Heart right ventricle (tissue), 16 donors: Measurements from ENCODE around the gene TSR2. TPM values are rescaled to one million over a fixed set of nuclear protein-coding genes. Genes with fewer than 3 reads are reported as not detected.

Experiments used
- ATAC-seq, 8 donors: fragments of 200-7000 bp; cut with Tn5 transposase; one replicate each; pipeline ENCODE4 v1.9.1; 2020; ENCODE audit warnings: mild to moderate bottlenecking in 8 of 8, moderate library complexity in 8 of 8, moderate number of reproducible peaks in 1 of 8
- DNase-seq, 2 donors: peaks; one replicate each; pipeline ENCODE4 v3.0.0-alpha.2; 2020
- H3K27ac ChIP-seq, 10 donors: fragments of 200-600 bp; sonication (generic) in 2 of 10; one replicate each; pipeline versions ENCODE4 v1.5.0 to v1.8.0; 2020 to 2022; ENCODE audit warnings: mild to moderate bottlenecking in 3 of 10
- H3K27me3 ChIP-seq, 7 donors: fragments of 200-600 bp; one replicate each; pipeline ENCODE4 v1.8.0; 2021 to 2022; ENCODE audit warnings: mild to moderate bottlenecking in 2 of 7
- H3K36me3 ChIP-seq, 9 donors: fragments of 200-600 bp; sonication (generic) in 1 of 9; one replicate each; pipeline versions ENCODE4 v1.5.0 to v1.8.0; 2020 to 2022; ENCODE audit warnings: mild to moderate bottlenecking in 2 of 9
- H3K4me1 ChIP-seq, 9 donors: fragments of 200-600 bp; sonication (generic) in 1 of 9; one replicate each; pipeline versions ENCODE4 v1.5.0 to v1.8.0; 2020 to 2022; ENCODE audit warnings: mild to moderate bottlenecking in 4 of 9
- H3K4me3 ChIP-seq, 10 donors: fragments of 200-600 bp; sonication (generic) in 2 of 10; one replicate each; pipeline versions ENCODE4 v1.5.0 to v1.8.0; 2020 to 2022; ENCODE audit warnings: mild to moderate bottlenecking in 7 of 10, moderate library complexity in 2 of 10
- H3K9me3 ChIP-seq, 11 donors: fragments of 200-600 bp in 10 of 11; sonication (generic) in 2 of 11; one replicate each; pipeline versions ENCODE4 v1.5.0 to v1.8.0; 2013 to 2022; ENCODE audit warnings: mild to moderate bottlenecking in 2 of 11, control low read depth in 1 of 11, moderate library complexity in 1 of 11
- CTCF ChIP-seq, 9 donors: fragments of 200-600 bp; sonication (generic) in 2 of 9; IDR thresholded peaks; one replicate each; pipeline versions ENCODE4 v1.5.0 to v1.8.0; 2021 to 2022; ENCODE audit warnings: antibody characterized with exemption in 9 of 9, mild to moderate bottlenecking in 5 of 9, moderate library complexity in 1 of 9
- WGBS, 2 donors: extraction: QIAGEN DNeasy Blood & Tissue Kit; methylation state at CpG; one replicate each; pipeline ENCODE4 v1.1.7; 2013; ENCODE audit warnings: inconsistent platforms in 1 of 2; 5-methylcytosine and 5-hydroxymethylcytosine counted together
- intact Hi-C, 10 donors: fragments of 100-400 bp; cut with DNase I; formaldehyde crosslinking; loops; one replicate each; pipeline versions ENCODE4 v1.11.1 to v1.14.2; 2022
- polyA plus RNA-seq, 2 donors: library from polyadenylated mRNA; stranded (reverse); fragments of 200-250 nt; gene quantifications; one replicate each; pipeline ENCODE4 v1.2.3, GENCODE V29; 2013
- total RNA-seq, 10 donors: library from RNA; stranded (reverse); fragmentation: NEBNext Ultra II Directional in 3 of 10; extraction: Animal tissue kit (Norgen Biotek cat#: 25700) in 3 of 10; gene quantifications; one replicate each; pipeline versions ENCODE4 v1.2.1 to v1.2.4, GENCODE V29; 2021 to 2023
- donor health status: Arrhythmogenic right ventricular cardiomyopathy.
- donor health status: ischemic (EF 13 %, LVEDD 7.1; RV severe dilation, severe dysfunction).
- donor health status: healthy with polysubstance abuse.
- donor health status: DM: no; HTN: yes; CAD: no.
- donor health status: DM: no; HTN: no; CAD: no.
- donor health status: ischemic (EF 25% LVEDD 6.9; RV normal size, moderate dysfunction).
- donor health status: ischemic (EF 25% LVEDD 5.7; RV mildly dilated, moderate dysfunction).
- donor health status: healthy.
- donor health status: DM: yes; HTN: yes; CAD: no.
- donor health status: Ischemic cardiomyopathy.
- donor health status: ischemic (EF 35%, LVEDD 5.7; RV mildly dilated, moderate dysfunction).
- donor health status: nonischemic (EF 11% LVEDD 7.7; RV severe dilation, severe dysfunction).
- donor health status: DM: yes; HTN: yes; CAD: no.
- donor health status: PGD.
- donor health status: ischemic (EF 29% LVEDD 5.4; RV normal size, mild dysfunction).
- donor health status: nonischemic (EF 23%, LVEDD 6.1; RV moderate dilation, normal function).

The TSR2 gene
- total and polyA plus RNA-seq, 12 donors: 34.3 to 48.6 (median 40.2) TPM

DNA sequence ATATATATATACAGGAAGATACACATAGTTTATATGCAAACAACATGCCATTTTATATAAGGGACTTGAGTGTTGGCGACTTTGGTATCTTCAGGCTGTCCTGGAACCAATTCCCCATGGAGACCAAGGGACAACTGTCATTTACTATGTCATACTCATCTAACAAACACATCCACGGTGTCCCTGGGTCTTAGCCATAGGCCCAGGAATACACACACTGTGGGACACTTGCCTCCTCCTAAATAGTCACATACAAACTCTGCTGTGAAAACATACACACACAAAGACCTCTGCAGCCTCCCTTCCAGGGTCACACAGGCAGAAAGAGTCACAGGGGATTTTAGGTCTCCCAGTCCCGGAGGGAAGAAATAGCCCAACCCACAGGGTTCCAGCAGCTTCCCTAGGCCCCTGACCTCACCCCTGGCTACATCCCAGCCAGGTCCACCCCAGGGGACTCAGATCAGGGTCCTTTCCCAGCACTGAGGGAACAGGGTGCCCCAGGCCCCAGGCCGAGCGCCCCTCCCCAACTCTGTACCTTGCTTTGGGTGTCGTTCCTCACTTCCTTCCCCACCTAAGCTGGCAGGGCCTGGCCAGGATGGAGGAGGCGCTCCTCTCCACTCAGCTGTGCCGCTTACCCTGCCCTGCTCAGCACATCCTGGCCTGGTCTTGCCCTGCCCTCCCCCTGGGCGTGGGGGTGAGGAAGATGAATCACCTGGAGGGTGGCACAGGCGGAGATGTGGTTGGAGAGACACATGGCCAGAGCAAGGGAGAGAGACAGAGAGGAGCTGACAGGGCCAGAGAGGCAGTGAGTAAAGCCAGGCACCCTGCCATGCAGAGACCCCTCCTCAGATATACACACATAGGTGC, 34.0 kb downstream of the TSR2 start:
- ATAC-seq: peak in 3 of 8 donors; percentile 34 to 83 (median 53)
- Histone ChIP-seq H3K27ac (no peak overlapping the region), H3K9me3 (no peaks in the 10 kb centered on the region), H3K4me1 (peaks cover 0 to 6% (median 0%) of the 10 kb centered on the region in 9 donors), H3K4me3 (no peak overlapping the region), H3K27me3 (peaks cover 0 to 6% (median 0%) of the 10 kb centered on the region in 7 donors), H3K36me3 (peaks cover 0 to 11% (median 0%) of the 10 kb centered on the region in 9 donors)
- WGBS, 2 donors: 80 to 85% methylated on average over 10 of the region's 10 CpGs
- intact Hi-C loops: no loop called here
- DNase-seq: no peak
- TF ChIP-seq CTCF (IDR thresholded peaks at IDR 0.05): no peak

DNA sequence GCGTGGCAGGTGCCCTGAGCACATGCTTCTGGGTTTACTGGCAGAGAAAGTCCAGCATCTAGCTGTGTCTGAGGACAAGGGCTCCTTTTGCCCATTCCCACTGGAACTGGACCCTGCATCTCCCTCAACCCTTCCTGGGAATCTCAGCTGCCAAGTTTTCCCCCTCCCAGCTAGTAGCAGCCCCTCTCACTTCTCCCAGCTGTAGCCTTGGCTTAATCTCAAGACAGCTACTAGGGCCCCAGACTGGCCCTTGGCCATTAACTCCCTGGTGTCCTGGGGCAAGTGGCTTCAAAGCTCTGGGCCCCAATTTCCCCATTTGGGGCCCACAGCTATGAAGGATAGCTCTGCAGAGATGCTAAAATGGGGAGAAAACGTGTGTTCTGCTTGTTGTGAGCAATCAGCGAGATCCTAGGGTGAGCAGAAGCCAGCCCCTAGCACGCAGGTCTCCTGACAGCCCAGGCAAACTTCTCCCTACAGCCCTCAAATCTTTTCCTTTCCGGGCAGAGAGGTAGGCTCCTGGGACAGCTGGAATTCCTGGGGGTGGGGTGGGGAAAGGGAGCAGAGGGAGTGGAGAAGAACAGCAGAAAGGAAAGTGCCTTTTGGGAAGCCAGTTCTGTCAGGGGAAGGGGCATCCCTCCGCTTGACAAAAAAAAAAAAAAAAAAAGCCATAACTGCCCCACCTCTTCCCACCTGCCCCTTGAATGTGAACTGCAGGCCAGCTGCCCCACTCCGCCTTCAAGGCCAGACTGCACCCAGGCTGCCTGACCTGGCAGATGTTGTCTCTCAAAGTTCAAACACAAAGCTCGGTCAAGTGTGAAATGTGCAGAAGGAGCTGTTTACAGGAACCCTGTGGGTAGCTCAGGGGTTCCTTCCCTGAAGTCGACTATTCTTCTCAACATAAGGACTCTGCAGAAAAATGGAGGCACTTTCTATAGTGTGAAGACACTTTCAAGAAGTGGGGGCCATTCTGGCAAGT, 39.2 kb downstream of the TSR2 start:
- Histone ChIP-seq H3K27ac (no peak overlapping the region), H3K36me3 (no peaks in the 10 kb centered on the region), H3K4me1 (peaks cover 0 to 36% (median 12%) of the 10 kb centered on the region in 9 donors), H3K27me3 (peaks cover 0 to 5% (median 0%) of the 10 kb centered on the region in 7 donors), H3K9me3 (no peaks in the 10 kb centered on the region), H3K4me3 (no peak overlapping the region)
- no peak for DNase-seq
- intact Hi-C loops: loop anchor here in 1 of 10 donors (5.0 kb wide), 1 partner anchor 53 kb away; the partner anchor contains the start of gene GNL3L
- no peak for ATAC-seq
- TF ChIP-seq CTCF (IDR thresholded peaks at IDR 0.05): no peak
- WGBS, 2 donors: 55 to 59% methylated on average over 7 to 8 of the region's 9 CpGs

- DNase-seq (peak in 1 of 2 donors; percentile 27), ATAC-seq (peak in 5 of 8 donors; percentile 4 to 53 (median 33))
- peaks cover 0 to 4% (median 0%) of the 10 kb centered on the region in 7 donors for H3K27me3 ChIP-seq
- peak overlapping the region in 1 of 10 donors; percentile 2 for H3K4me3 ChIP-seq
- peaks cover 0 to 45% (median 17%) of the 10 kb centered on the region in 9 donors for H3K4me1 ChIP-seq
- intact Hi-C loops: loop anchor here in 2 of 10 donors (2.0 to 5.0 kb wide), 2 partner anchors 42 to 49 kb away; partner anchors contain the start of genes GNL3L (in 1 of the 2) and TSR2 (in 1 of the 2)
- H3K9me3 ChIP-seq: no peaks in the 10 kb centered on the region
- 45 to 54% methylated on average over 14 to 20 of the region's 21 CpGs for WGBS, 2 donors
- H3K36me3 ChIP-seq: no peaks in the 10 kb centered on the region
- no peak for TF ChIP-seq CTCF (IDR thresholded peaks at IDR 0.05)
- peak overlapping the region; percentile 16 to 81 (median 62) for H3K27ac ChIP-seq
These were observed 42.8 kb downstream of the TSR2 start for GRCh38 chrX:54482839-54483593.
